GM12801 (cell line): ENCODE data around the gene FNBP1L.

ENCODE experiments used
- TF ChIP-seq, protein P1 (sequence below): IDR thresholded peaks from one replicate; pipeline ENCODE4 v1.5.1; 2011; ENCODE audit warnings: control low read depth; ENCODE audit not compliant: insufficient read length; ENCODE audit errors: extremely low read depth

Gene FNBP1L

GRCh38 chr1:93474321-93474720 is 26.4 kb downstream of the FNBP1L start:
- TF ChIP-seq, protein P1, sequence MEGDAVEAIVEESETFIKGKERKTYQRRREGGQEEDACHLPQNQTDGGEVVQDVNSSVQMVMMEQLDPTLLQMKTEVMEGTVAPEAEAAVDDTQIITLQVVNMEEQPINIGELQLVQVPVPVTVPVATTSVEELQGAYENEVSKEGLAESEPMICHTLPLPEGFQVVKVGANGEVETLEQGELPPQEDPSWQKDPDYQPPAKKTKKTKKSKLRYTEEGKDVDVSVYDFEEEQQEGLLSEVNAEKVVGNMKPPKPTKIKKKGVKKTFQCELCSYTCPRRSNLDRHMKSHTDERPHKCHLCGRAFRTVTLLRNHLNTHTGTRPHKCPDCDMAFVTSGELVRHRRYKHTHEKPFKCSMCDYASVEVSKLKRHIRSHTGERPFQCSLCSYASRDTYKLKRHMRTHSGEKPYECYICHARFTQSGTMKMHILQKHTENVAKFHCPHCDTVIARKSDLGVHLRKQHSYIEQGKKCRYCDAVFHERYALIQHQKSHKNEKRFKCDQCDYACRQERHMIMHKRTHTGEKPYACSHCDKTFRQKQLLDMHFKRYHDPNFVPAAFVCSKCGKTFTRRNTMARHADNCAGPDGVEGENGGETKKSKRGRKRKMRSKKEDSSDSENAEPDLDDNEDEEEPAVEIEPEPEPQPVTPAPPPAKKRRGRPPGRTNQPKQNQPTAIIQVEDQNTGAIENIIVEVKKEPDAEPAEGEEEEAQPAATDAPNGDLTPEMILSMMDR, result no peak

- TF ChIP-seq, protein P1, result no peak
Measured at GRCh38 chr1:93475681-93476080, 27.8 kb downstream of the FNBP1L start.

DNA sequence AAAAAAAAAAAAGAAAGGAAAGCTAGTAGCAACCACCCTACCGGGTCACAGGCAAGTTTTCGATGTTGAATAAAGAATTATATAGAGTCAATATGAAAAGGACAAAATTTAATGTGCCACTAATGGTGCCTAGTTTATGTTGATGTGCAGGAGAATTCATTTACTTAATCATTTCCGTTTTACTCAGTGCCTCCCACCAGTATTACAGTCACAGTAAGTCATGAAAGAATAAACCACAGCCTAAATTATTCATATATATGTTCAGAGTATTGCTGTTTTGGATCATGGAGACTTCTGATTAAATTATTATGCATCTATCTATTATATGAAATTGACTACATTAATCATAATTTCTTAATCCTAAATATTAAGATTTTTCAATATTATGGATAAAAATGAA is 35.3 kb downstream of the FNBP1L start:
- TF ChIP-seq, protein P1, result no peak

DNA sequence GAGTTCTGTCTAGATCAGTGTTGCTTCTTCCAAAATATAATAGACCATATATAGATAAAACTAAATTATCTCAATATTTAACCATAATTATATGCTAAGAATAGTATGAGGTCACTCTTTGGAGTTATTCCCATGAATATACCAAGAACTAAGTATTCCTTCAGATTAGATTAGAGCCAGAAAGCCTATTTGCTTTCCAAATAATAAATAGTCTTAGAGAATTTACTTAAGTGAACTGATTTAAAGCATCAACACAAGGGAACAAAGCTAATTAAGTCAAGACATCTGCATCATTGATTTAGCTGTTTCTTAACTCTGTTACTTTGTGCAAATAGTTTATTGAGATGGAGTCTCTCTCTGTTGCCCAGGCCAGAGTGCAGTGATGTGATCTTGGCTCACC is 35.7 kb downstream of the FNBP1L start:
- TF ChIP-seq, protein P1, result no peak

DNA sequence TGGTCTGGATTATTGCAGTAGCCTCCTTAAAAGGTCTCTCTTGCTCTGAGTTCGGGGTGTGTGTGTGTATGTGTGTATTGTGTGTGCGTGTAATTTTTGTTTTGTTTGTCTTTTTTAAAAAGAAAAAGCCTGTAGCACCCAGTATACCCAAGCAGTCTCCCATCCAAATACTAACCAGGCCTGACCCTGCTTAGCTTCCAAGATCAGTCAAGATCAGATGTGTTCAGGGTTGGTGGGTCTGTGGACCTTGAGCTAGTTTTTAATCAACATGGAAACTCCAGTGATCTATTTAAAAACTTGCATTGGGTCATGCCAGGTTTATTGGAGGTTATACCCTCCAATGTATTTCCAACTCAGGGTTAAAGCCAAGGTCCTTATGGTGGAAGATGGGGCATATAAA is 40.3 kb downstream of the FNBP1L start:
- TF ChIP-seq, protein P1, result no peak

- TF ChIP-seq, protein P1, result no peak
Measured at GRCh38 chr1:93489756-93490155, 41.8 kb downstream of the FNBP1L start.

DNA sequence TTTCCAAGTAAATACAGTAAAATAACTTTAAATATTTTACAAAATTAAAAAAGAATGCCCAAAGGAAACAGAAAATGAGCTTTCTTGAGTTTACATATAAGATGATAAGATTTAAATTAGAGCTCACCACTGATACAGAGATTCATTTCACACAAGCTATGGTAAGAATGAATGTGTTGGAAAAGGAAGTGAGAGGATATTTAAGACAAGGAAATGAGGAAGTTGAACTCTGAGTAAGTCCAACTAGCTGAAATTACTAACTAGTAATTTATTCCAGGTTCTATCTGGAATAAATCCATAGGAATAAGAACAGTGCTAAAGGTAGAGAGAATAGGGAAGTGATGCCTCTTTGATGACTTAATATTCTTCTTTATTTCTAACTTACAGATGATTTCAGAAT is 42.4 kb downstream of the FNBP1L start:
- TF ChIP-seq, protein P1, result no peak

DNA sequence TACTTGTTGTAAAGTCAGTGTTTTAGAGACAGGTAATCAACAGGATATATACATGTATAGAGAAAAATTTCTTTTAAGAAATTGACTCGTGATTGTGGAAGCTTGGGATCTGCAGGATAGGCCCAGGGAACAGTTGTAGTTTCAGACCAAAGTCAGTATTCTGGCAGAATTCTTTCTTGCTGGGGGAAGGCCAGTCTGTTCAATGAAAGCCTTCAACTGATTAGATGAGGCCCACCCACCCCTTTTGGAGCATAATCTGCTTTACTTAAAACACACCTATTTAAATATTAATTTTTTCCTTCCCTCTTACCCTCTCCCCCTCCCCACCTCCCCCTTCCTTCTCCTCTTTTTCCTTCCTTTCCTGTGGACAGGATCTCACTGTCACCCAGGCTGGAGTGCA is 48.0 kb downstream of the FNBP1L start:
- TF ChIP-seq, protein P1, result no peak
